GM21717 (cell line): ENCODE results near the gene ZNF579.

ENCODE experiments used
- ATAC-seq: cut with Tn5 transposase; IDR thresholded peaks from one replicate; pipeline ENCODE4 v1.9.1; 2021; ENCODE audit warnings: mild to moderate bottlenecking, moderate library complexity; ENCODE audit not compliant: unreplicated experiment

The ZNF579 gene

GRCh38 chr19:55580628-55581144 is at the start of gene ZNF579:
Gene ZNF579, minus strand, starts transcription at chr19:55580848. Its CDS starts 1,209 bp downstream, at chr19:55579639.
- ATAC-seq: no peak

GRCh38 chr19:55626350-55626749 is 45.7 kb upstream of the ZNF579 start:
- no peak for ATAC-seq

GRCh38 chr19:55625004-55625326 is 44.3 kb upstream of the ZNF579 start:
- ATAC-seq: no peak

- ATAC-seq: peak; percentile 42
Observed at GRCh38 chr19:55624109-55625003, 43.7 kb upstream of the ZNF579 start, which contains the start of gene ZNF784. Gene ZNF784, minus strand, starts transcription at chr19:55624566. Its CDS starts 5 bp downstream, at chr19:55624561.

GRCh38 chr19:55623561-55623960 is 42.9 kb upstream of the ZNF579 start:
- no peak for ATAC-seq

GRCh38 chr19:55623130-55623529 is 42.5 kb upstream of the ZNF579 start:
- no peak for ATAC-seq

- ATAC-seq: no peak
Observed at GRCh38 chr19:55622242-55622969, 41.8 kb upstream of the ZNF579 start.

- ATAC-seq: no peak
Observed at GRCh38 chr19:55621673-55622231, 41.1 kb upstream of the ZNF579 start.

GRCh38 chr19:55621205-55621672 is 40.6 kb upstream of the ZNF579 start:
- no peak for ATAC-seq

GRCh38 chr19:55620410-55621204 is 40.0 kb upstream of the ZNF579 start:
- ATAC-seq: no peak

GRCh38 chr19:55619286-55619685 is 38.6 kb upstream of the ZNF579 start:
- no peak for ATAC-seq

GRCh38 chr19:55618426-55618825 is 37.8 kb upstream of the ZNF579 start:
- no peak for ATAC-seq

GRCh38 chr19:55617426-55617825 is 36.8 kb upstream of the ZNF579 start:
- ATAC-seq: no peak

- no peak for ATAC-seq
Observed at GRCh38 chr19:55616395-55616875, 35.8 kb upstream of the ZNF579 start.

- no peak for ATAC-seq
Observed at GRCh38 chr19:55615543-55616394, 35.1 kb upstream of the ZNF579 start.

- ATAC-seq: no peak
Observed at GRCh38 chr19:55614711-55615542, 34.3 kb upstream of the ZNF579 start.

- ATAC-seq: no peak
Observed at GRCh38 chr19:55613930-55614710, 33.5 kb upstream of the ZNF579 start.

- no peak for ATAC-seq
Observed at GRCh38 chr19:55613396-55613795, 32.7 kb upstream of the ZNF579 start.
